SJSA1 (cell line): ENCODE results near the gene DNAJB9. TPM values are rescaled to one million over a fixed set of nuclear protein-coding genes. Genes with fewer than 3 reads are reported as not detected.
A peak's percentile ranks its signal among the peaks of the same experiment; 100 is the strongest.

Experiments
- DNase-seq, 2 experiments: peaks; one replicate each; pipeline ENCODE4 v3.0.0-alpha.2; 2015 to 2020; ENCODE audit warnings: low spot score in 2 of 2, low read depth in 1 of 2
- H3K27ac ChIP-seq: fragments of 250-450 bp; sonication (Bioruptor Pico); 2 replicates; pipeline ENCODE4 v1.5.1; 2020; ENCODE audit warnings: mild to moderate bottlenecking, moderate library complexity
- H3K27me3 ChIP-seq: fragments of 250-450 bp; sonication (Bioruptor Pico); replicated peaks from 2 replicates; pipeline ENCODE4 v1.5.1; 2020; ENCODE audit warnings: mild to moderate bottlenecking, moderate library complexity
- H3K36me3 ChIP-seq: fragments of 250-450 bp; sonication (Bioruptor Pico); 2 replicates; pipeline ENCODE4 v1.5.1; 2020; ENCODE audit warnings: mild to moderate bottlenecking
- H3K4me1 ChIP-seq: fragments of 250-450 bp; sonication (Bioruptor Pico); replicated peaks from 2 replicates; pipeline ENCODE4 v1.6.1; 2021; ENCODE audit warnings: mild to moderate bottlenecking
- H3K4me3 ChIP-seq: fragments of 250-450 bp; sonication (Bioruptor Pico); 2 replicates; pipeline ENCODE4 v1.5.1; 2020; ENCODE audit warnings: mild to moderate bottlenecking
- H3K9me3 ChIP-seq: fragments of 250-450 bp; sonication (Bioruptor Pico); replicated peaks from 2 replicates; pipeline ENCODE4 v1.5.1; 2020; ENCODE audit warnings: mild to moderate bottlenecking
- total RNA-seq: library from RNA; depleted of rRNA; stranded (reverse); fragments of >200 nt; shearing (Covaris generic); gene quantifications from 2 replicates; pipeline ENCODE4 v1.2.3, GENCODE V29; 2014; rRNA removed

The DNAJB9 gene
- total RNA-seq, 1 experiment from 2014 or later = 16.2 TPM

DNA sequence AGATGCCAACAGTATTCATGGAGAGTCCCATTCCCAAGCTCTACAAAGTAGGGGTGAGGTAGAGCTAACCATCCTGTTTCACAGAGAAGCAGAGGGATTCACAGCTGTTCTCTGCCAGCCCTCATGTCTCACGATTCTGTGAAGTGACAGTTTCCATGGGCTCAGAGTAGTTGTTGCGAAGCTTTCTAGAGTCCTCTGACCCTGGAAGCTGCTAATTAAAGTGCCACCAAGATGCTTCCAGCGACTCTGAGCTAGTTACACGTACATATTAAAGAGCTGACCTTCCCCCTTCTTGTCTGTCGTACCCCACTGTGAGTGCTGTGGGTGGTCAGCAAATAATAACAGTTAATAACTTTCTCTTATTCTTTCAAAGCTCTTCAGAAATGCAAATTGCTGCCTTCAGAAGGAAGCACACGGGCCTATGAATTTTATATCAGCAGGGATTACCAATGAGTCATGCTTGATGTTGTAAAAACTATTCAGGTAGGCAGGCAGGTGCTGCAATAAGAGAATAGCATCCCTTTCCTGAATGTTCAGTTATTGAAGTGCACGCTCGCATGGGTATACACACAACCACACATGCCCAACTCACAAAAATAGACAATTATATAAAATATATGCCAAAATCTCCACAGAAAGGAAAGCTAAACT is 34.1 kb downstream of the DNAJB9 start:
- Histone ChIP-seq H3K36me3 (no peaks in the 10 kb centered on the region), H3K27me3 (peaks cover 8% of the 10 kb centered on the region; the same call in 1 of the 2 replicates), H3K4me3 (no peak overlapping the region), H3K4me1 (no peaks in the 10 kb centered on the region), H3K27ac (no peak overlapping the region), H3K9me3 (no peaks in the 10 kb centered on the region)
- no peak for DNase-seq

DNA sequence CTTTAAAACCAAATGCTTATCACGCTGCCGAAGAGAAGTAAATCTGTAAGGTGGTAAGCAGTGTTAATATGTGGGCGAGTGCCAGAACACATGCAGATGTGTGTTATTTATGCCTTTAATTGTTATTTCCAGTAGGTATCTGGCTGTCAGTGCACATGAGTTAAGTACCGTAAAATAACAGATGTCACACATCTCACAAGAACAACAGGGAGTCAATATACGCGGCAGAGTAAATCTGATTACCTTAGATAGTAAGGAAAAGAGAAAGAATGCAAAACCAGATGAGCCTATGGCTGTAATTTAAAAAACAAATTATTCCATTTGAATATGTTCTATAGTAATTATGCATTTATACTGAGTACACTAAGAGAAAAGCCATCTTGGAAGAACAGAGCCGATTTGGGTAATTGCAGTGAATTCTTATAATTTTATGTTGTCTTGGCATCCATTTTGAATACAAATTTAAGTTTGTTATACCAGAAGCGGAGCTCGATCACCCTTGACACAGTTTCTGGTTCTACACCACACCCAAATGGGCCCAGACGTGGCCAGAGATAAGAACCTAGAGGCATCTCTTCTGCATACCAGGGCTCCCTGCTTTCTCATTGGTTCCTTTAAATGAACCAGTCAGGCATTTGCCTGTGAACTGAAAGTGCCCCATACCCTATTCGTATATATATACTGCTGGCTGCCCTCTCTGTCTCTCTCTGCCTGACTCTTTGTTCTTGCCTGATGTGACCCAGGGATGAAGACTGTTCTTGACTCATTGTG is 34.8 kb downstream of the DNAJB9 start:
- Histone ChIP-seq H3K9me3 (no peaks in the 10 kb centered on the region), H3K4me1 (no peaks in the 10 kb centered on the region), H3K27ac (no peak overlapping the region), H3K36me3 (no peaks in the 10 kb centered on the region), H3K4me3 (no peak overlapping the region), H3K27me3 (0 out of 2 replicates have a peak, but pooled peaks cover 3% of the 10 kb centered on the region)
- no peak for DNase-seq

DNA sequence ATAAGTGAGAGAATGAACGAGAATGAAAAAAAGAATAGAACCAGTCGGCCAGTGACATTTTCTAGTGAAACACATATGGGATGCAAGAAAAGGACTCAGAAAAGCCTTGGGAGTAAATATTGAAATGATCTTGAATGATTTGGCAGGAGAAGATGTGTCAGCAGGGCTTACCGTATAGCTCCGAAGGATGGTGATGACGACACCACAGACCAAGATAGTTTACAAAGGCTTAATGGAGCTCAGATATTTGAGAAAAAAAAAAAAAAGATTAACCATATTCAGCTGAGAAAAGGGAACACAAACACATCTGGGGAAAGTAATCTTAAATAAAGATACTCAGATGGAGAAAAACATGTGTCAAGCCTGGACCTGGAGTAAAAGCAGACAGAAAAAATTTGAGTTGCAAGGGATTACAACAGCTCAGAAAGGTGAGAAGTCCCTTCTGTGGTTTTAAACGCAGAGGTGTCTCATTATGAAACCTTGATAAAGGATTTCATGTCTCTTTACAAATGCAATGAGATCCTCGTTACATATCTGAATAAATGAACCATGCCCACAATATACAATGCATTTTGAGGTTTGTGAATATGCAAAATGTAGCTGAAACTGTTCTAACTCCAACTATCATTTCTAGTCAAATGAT is 36.0 kb downstream of the DNAJB9 start:
- Histone ChIP-seq H3K36me3 (no peaks in the 10 kb centered on the region), H3K4me1 (no peaks in the 10 kb centered on the region), H3K4me3 (no peak overlapping the region), H3K9me3 (no peaks in the 10 kb centered on the region), H3K27me3 (no peaks in the 10 kb centered on the region), H3K27ac (no peak overlapping the region)
- DNase-seq = no peak

DNA sequence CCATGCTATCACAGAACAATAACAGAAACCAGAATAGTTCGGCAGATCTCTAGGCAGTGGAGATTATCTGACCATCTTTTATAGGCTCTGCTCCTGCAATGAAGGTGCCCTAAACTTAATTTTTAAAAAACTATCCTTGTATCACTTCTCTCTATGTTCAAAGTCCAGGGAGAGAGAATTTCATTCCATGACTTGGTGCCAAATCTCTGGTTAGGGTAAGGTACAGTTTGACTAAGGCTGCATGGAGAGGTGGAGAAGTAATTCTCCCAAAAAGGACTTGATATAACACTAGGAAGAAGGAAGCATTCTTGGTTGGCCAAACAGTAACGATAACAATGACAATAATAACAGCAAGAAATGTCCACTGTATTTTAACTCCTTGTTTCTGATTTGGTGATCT is 40.0 kb downstream of the DNAJB9 start:
- Histone ChIP-seq H3K9me3 (no peaks in the 10 kb centered on the region), H3K27ac (no peak overlapping the region), H3K4me1 (no peaks in the 10 kb centered on the region), H3K36me3 (no peaks in the 10 kb centered on the region), H3K4me3 (no peak overlapping the region), H3K27me3 (no peaks in the 10 kb centered on the region)
- no peak for DNase-seq

DNA sequence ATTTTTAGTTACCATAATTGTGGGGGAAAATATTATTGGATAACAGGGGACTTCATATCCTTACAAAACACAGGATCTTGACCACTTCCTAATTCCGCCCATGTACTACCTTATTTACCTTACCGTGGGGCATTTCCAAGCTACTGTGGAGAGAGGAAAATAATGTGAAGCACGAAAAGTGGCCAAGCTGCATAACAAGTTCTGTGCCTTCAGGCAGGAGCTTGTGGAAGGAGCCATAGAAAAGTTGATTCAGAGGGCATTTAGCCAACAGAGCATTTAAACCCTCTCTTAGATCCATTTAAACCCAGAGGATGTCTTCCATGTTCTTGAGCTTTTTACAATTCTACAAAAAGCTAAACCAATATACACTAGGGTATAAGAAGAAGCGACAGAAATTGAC is 41.6 kb downstream of the DNAJB9 start:
- H3K27me3 ChIP-seq = no peaks in the 10 kb centered on the region
- H3K4me1 ChIP-seq = no peaks in the 10 kb centered on the region
- no peak overlapping the region for H3K27ac ChIP-seq
- H3K36me3 ChIP-seq = no peaks in the 10 kb centered on the region
- no peak for DNase-seq
- no peaks in the 10 kb centered on the region for H3K9me3 ChIP-seq
- H3K4me3 ChIP-seq = no peak overlapping the region

DNA sequence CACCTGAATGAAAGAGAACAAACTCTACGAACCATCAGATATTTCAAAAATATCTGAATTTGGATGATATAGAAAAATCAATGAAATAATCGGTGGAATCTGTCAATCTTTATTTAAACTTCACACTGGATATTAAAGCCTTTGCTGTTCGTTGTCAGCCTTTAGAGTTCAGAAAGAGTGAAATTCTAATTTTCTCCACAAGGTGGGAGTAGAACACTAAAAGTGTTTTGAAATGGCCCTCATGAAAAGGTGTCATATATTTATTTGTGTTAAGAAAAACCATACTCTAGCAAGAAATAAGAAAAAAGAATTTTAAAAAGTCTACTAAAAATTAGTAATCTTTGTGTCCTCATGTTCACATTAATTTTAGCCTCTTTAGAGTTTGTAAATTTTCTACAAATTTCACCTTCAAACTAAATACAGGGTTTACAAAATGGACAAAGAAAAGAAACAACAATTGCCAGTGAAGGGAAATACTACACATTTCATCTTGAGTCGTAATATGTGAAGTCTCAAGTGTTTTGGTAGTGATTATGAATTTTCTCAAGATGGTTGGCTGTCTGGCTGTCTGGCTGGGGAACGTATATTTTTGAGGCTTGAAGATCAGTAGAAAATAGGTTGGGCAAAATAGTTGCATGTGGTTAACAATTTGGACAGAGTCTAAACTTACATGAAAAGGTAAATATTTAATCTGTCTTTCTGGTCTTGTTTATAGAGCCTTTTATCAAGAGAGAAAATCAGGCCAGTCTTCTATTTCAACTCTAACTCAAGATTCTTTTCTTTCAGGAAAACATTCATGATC is 43.7 kb downstream of the DNAJB9 start:
- H3K27ac ChIP-seq = no peak overlapping the region
- H3K27me3 ChIP-seq = no peaks in the 10 kb centered on the region
- H3K36me3 ChIP-seq = no peaks in the 10 kb centered on the region
- no peaks in the 10 kb centered on the region for H3K4me1 ChIP-seq
- DNase-seq = peak in 1 of 2 experiments; percentile 16
- no peak overlapping the region for H3K4me3 ChIP-seq
- no peaks in the 10 kb centered on the region for H3K9me3 ChIP-seq

DNA sequence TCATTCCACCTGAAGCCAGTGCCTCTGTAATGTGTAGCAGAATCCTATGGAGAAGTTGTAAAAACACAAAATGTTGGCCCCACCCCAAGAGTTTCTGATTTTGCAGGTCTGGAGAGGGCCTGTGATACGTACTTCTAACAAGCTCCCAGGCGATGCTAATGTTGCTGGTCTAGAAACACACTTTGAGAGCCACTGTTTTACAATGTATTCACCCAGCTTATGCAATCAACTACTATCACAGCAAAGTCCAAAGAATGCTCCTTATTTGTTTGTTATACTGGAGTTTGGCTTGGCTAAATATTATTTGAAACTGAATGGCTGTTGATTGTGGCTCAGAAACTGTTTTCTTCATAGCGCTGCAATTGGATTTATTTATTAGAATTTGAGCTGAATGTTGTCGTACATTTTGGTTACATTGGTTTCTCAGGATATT is 44.3 kb downstream of the DNAJB9 start:
- Histone ChIP-seq H3K4me1 (no peaks in the 10 kb centered on the region), H3K27me3 (no peaks in the 10 kb centered on the region)
- DNase-seq = no peak

DNA sequence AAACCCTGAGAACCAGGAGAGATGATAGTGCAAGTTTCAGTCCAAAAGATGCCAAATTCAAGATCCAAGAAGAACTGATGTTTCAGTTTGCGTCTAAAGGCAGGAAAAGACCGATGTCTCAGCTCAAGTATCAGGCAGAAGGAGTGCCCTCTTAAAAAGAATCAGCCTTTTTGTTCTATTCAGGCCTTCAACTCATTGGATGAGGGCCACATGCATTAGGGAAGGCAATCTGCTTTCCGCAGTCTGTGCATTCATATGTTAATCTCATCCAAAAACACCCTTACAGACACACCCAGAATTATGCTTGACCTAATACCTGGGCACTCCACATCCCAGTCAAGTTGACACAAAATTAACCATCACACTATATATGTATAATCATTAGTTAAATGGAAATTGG is 45.2 kb downstream of the DNAJB9 start:
- DNase-seq = no peak
- Histone ChIP-seq H3K9me3 (no peaks in the 10 kb centered on the region), H3K27ac (no peak overlapping the region), H3K4me1 (no peaks in the 10 kb centered on the region), H3K27me3 (no peaks in the 10 kb centered on the region), H3K4me3 (no peak overlapping the region), H3K36me3 (no peaks in the 10 kb centered on the region)

More for the DNA sequence above, 44.3 kb downstream of the DNAJB9 start:
- Histone ChIP-seq H3K36me3 (no peaks in the 10 kb centered on the region), H3K9me3 (no peaks in the 10 kb centered on the region), H3K27ac (no peak overlapping the region), H3K4me3 (no peak overlapping the region)

DNA sequence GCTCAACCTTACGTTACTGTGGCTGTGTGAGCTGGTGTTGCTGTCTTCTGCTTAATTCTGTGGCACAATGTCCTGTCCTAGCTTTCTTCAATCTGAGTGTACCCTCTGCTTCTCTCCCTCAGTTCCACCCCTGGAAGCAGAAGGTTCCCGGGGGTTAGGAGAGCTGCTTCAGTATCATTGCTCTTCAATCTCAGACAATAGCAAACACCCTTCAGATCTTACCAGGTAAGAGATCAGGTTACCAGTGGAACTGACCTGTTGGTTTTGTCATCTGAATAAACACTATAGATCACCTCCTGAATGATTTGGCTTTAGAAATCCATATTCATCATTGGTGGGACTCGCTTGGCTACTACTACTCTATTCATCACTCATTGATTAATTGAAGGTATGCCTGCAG is 48.4 kb downstream of the DNAJB9 start:
- H3K9me3 ChIP-seq = no peaks in the 10 kb centered on the region
- no peak for DNase-seq
- H3K36me3 ChIP-seq = no peaks in the 10 kb centered on the region
- no peak overlapping the region for H3K4me3 ChIP-seq
- H3K27ac ChIP-seq = no peak overlapping the region
- no peaks in the 10 kb centered on the region for H3K4me1 ChIP-seq
- no peaks in the 10 kb centered on the region for H3K27me3 ChIP-seq

DNA sequence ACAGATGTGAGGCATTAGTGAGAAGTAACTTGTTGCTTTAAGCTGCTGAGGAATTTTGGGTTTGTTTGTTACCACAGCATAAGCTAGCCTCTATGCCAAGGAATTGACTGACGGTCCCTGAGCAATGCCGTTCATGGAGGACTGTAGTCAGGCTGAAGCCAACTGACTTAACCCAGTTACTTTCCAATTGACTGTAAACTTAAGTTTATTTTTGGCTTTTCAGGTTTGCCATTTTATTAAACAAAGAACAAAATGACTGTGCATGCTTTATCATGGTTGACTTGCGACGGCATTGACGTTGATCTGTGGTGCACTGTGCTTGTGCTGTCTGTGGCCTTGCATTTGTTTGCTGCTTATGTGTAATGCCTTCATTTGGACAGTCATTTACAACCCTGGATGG is 53.5 kb downstream of the DNAJB9 start:
- no peaks in the 10 kb centered on the region for H3K27me3 ChIP-seq
- H3K9me3 ChIP-seq = no peaks in the 10 kb centered on the region
- no peak overlapping the region for H3K4me3 ChIP-seq
- H3K36me3 ChIP-seq = no peaks in the 10 kb centered on the region
- H3K4me1 ChIP-seq = no peaks in the 10 kb centered on the region
- no peak overlapping the region for H3K27ac ChIP-seq
- no peak for DNase-seq

Other genes with a start within 250 kb of the DNAJB9 start
- gene NRCAM, start 113.4 kb upstream of the DNAJB9 start, total RNA-seq = not detected in 2 replicates
- gene PNPLA8, start 43.7 kb upstream of the DNAJB9 start, total RNA-seq = 25.6 and 27.1 TPM in 2 replicates
- gene THAP5, start 168 bp upstream of the DNAJB9 start, total RNA-seq = 29.8 and 39.1 TPM in 2 replicates